CD14-positive monocyte (primary cell): Measurements from ENCODE around the gene AEBP2. TPM values are rescaled to one million over a fixed set of nuclear protein-coding genes. Genes with fewer than 3 reads are reported as not detected.

Experiments
- DNase-seq, 3 donors: peaks; one replicate each; pipeline ENCODE4 v3.0.0-alpha.2; 2011 to 2022
- H2AFZ ChIP-seq: 2 replicates; pipeline ENCODE4 v1.6.0; 2012; ENCODE audit warnings: mild to moderate bottlenecking, low read depth, low read length, inconsistent platforms; ENCODE audit not compliant: insufficient read depth, poor library complexity, severe bottlenecking
- H3K27ac ChIP-seq, 2 donors: 1 replicate in 1 of 2; 2 replicates in 1 of 2; pipeline ENCODE4 v1.5.1; 2012 to 2013; ENCODE audit warnings: low read length in 2 of 2, control low read depth in 1 of 2, inconsistent platforms in 1 of 2, low read depth in 1 of 2, mild to moderate bottlenecking in 1 of 2
- H3K27me3 ChIP-seq, 2 donors: one replicate each; pipeline versions ENCODE4 v1.6.0 to v1.6.1; 2011 to 2013; ENCODE audit warnings: low read length in 2 of 2; ENCODE audit not compliant: control insufficient read depth in 2 of 2, insufficient read depth in 2 of 2
- H3K36me3 ChIP-seq, 2 donors: replicated peaks in 1 of 2; 1 replicate in 1 of 2; 2 replicates in 1 of 2; pipeline versions ENCODE4 v1.5.1 to v1.6.1; 2012 to 2013; ENCODE audit warnings: low read length in 2 of 2, control low read depth in 1 of 2, inconsistent platforms in 1 of 2, mild to moderate bottlenecking in 1 of 2; ENCODE audit not compliant: insufficient read depth in 2 of 2, control insufficient read depth in 1 of 2
- H3K4me1 ChIP-seq, 2 donors: 1 replicate in 1 of 2; 2 replicates in 1 of 2; pipeline versions ENCODE4 v1.5.1 to v1.6.1; 2012 to 2013; ENCODE audit warnings: low read length in 2 of 2, control low read depth in 1 of 2, inconsistent platforms in 1 of 2, mild to moderate bottlenecking in 1 of 2, moderate library complexity in 1 of 2; ENCODE audit not compliant: insufficient read depth in 2 of 2, control insufficient read depth in 1 of 2
- H3K4me2 ChIP-seq: replicated peaks from 2 replicates; pipeline ENCODE3; 2012; ENCODE audit warnings: low read length, moderate library complexity, mild to moderate bottlenecking; ENCODE audit not compliant: poor library complexity, severe bottlenecking; ENCODE audit errors: extremely low read depth
- H3K4me3 ChIP-seq, 3 experiments: fragments of 200-600 bp in 1 of 3; sonication (generic) in 1 of 3; replicated peaks in 1 of 3; 1 replicate in 2 of 3; 2 replicates in 1 of 3; pipeline ENCODE4 v1.5.1; 2011 to 2013; ENCODE audit warnings: low read length in 3 of 3, mild to moderate bottlenecking in 3 of 3, control low read depth in 2 of 3, low read depth in 2 of 3, inconsistent platforms in 1 of 3, moderate library complexity in 1 of 3
- H3K79me2 ChIP-seq: 2 replicates; pipeline ENCODE4 v1.6.0; 2012; ENCODE audit warnings: mild to moderate bottlenecking, control low read depth, inconsistent platforms, low read length, moderate library complexity; ENCODE audit not compliant: insufficient read depth
- H3K9ac ChIP-seq: 2 replicates; pipeline ENCODE4 v1.6.0; 2017; ENCODE audit warnings: low read length, mild to moderate bottlenecking; ENCODE audit not compliant: insufficient read depth, poor library complexity, severe bottlenecking
- H3K9me3 ChIP-seq, 2 donors: replicated peaks in 1 of 2; 1 replicate in 1 of 2; 2 replicates in 1 of 2; pipeline versions ENCODE4 v1.5.1 to v1.6.1; 2012 to 2013; ENCODE audit warnings: low read length in 2 of 2, control low read depth in 1 of 2; ENCODE audit not compliant: control insufficient read depth in 1 of 2, insufficient read depth in 1 of 2
- H4K20me1 ChIP-seq: 2 replicates; pipeline ENCODE4 v1.6.0; 2012; ENCODE audit warnings: mild to moderate bottlenecking, low read length, control low read depth, moderate library complexity; ENCODE audit not compliant: insufficient read depth
- H3K27ac Mint-ChIP-seq, 7 donors: one replicate each; pipeline ENCODE4 v1.8.0; 2020; ENCODE audit warnings: mild to moderate bottlenecking in 7 of 7, mixed read lengths in 7 of 7, moderate library complexity in 6 of 7, inconsistent platforms in 2 of 7
- H3K27me3 Mint-ChIP-seq, 3 donors: one replicate each; pipeline ENCODE4 v1.8.0; 2021 to 2022; ENCODE audit warnings: low read depth in 3 of 3, mild to moderate bottlenecking in 3 of 3, mixed read lengths in 3 of 3, moderate library complexity in 3 of 3, inconsistent platforms in 1 of 3
- H3K36me3 Mint-ChIP-seq, 2 donors: one replicate each; pipeline ENCODE4 v1.8.0; 2020; ENCODE audit warnings: mixed read lengths in 2 of 2, inconsistent platforms in 1 of 2, mild to moderate bottlenecking in 1 of 2
- H3K4me1 Mint-ChIP-seq: one replicate; pipeline ENCODE4 v1.8.0; 2020; ENCODE audit warnings: mild to moderate bottlenecking, mixed read lengths
- H3K4me3 Mint-ChIP-seq, 2 donors: one replicate each; pipeline ENCODE4 v1.8.0; 2020; ENCODE audit warnings: mild to moderate bottlenecking in 2 of 2, mixed read lengths in 2 of 2, moderate library complexity in 1 of 2
- H3K9me3 Mint-ChIP-seq, 7 donors: one replicate each; pipeline ENCODE4 v1.8.0; 2020 to 2022; ENCODE audit warnings: mixed read lengths in 7 of 7, mild to moderate bottlenecking in 6 of 7, moderate library complexity in 6 of 7, inconsistent platforms in 2 of 7
- CTCF ChIP-seq: fragments of 200-600 bp; IDR thresholded peaks from one replicate; pipeline ENCODE4 v1.8.0; 2022; ENCODE audit warnings: antibody characterized with exemption, mild to moderate bottlenecking
- WGBS: methylation state at CpG from one replicate; pipeline ENCODE4 v1.1.5; 2013; ENCODE audit warnings: missing lambda C conversion rate; ENCODE audit not compliant: insufficient coverage; 5-methylcytosine and 5-hydroxymethylcytosine counted together
- intact Hi-C, 2 donors: fragments of 100-400 bp; cut with micrococcal nuclease; formaldehyde crosslinking; loops; one replicate each; pipeline versions ENCODE4 v1.15.0 to v1.15.1; 2023
- polyA plus RNA-seq, 3 donors: library from polyadenylated mRNA; depleted of rRNA in 1 of 3; unstranded in 2 of 3; stranded (reverse) in 1 of 3; fragments of 300-500 nt in 2 of 3; fragments of >200 nt in 1 of 3; fragmentation: Illumina TruSeq in 2 of 3; gene quantifications; 1 replicate in 2 of 3; 2 replicates in 1 of 3; pipeline ENCODE4 v1.2.3, GENCODE V29; 2012 to 2021

The AEBP2 gene
- polyA plus RNA-seq, 3 donors = 3.0 to 8.0 (median 4.4) TPM

DNA sequence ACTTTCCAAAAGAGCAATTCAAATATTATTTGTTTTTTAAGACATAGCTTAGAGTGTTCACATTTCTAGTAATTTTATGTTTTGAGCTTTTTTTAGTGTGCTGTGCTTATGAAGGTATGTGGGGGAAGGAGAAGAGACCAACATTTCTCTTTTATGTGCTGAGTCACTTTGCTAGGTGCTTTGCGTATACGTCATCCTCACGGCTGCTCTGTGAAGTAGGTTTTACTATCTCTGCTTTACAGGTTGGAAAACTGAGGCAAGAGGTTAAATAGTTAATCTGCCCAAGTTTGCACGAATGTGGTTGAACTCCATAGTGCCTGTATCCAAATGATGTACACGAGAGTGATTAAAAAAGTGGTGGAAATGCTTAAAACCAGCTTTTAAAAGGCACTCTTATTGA, 75.9 kb downstream of the AEBP2 start:
- Histone ChIP-seq H3K4me1 (no peaks in the 10 kb centered on the region), H3K9me3 (no peaks in the 10 kb centered on the region), H2AFZ (no peak overlapping the region), H3K27me3 (no peaks in the 10 kb centered on the region), H3K79me2 (peaks cover 2% of the 10 kb centered on the region), H3K27ac (no peak overlapping the region), H4K20me1 (peaks cover 17% of the 10 kb centered on the region), H3K4me2 (no peak overlapping the region), H3K4me3 (no peak overlapping the region), H3K36me3 (peaks cover 23 to 86% of the 10 kb centered on the region in 2 donors), H3K9ac (no peak overlapping the region)
- DNase-seq = no peak
- no peak overlapping the region for H3K27ac Mint-ChIP-seq
- TF ChIP-seq CTCF = no peak
- H3K4me1 Mint-ChIP-seq = no peaks in the 10 kb centered on the region
- no peaks in the 10 kb centered on the region for H3K27me3 Mint-ChIP-seq
- peaks cover 44 to 59% of the 10 kb centered on the region in 2 donors for H3K36me3 Mint-ChIP-seq
- WGBS = 100% methylated on average over 1 of the region's 5 CpGs
- H3K9me3 Mint-ChIP-seq = no peaks in the 10 kb centered on the region
- intact Hi-C loops = no loop called here
- no peak overlapping the region for H3K4me3 Mint-ChIP-seq

DNA sequence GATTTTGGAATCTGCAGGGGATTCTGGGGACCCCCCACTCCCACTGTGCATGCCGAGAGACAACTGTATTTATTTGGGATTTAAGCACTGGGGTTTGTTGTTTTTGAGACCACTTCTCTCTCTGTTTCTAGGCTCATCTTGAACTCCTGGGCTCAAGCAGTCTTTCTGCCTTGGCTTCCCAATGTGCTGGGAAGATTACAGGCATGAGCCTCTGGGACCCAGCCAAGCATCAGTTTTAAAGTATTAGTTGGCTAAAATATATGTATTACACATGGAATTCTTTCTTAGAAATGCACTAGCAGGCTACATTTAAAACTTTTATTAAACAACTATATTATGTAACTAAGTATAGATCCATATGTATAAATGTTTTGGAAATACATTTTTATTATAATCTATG, 78.3 kb downstream of the AEBP2 start:
- peak overlapping the region in 3 of 7 donors; percentile 14 to 53 (median 15) for H3K27ac Mint-ChIP-seq
- Histone ChIP-seq H3K4me2 (no peak overlapping the region), H3K79me2 (no peaks in the 10 kb centered on the region), H3K9ac (no peak overlapping the region), H2AFZ (no peak overlapping the region), H3K27me3 (no peaks in the 10 kb centered on the region), H3K4me3 (no peak overlapping the region), H3K36me3 (peaks cover 21 to 72% of the 10 kb centered on the region in 2 donors), H4K20me1 (peaks cover 5% of the 10 kb centered on the region), H3K4me1 (no peaks in the 10 kb centered on the region), H3K27ac (no peak overlapping the region), H3K9me3 (no peaks in the 10 kb centered on the region)
- DNase-seq = no peak
- no peaks in the 10 kb centered on the region for H3K4me1 Mint-ChIP-seq
- WGBS = no CpG with 5 or more reads among the region's 1 CpG
- no peak overlapping the region for H3K4me3 Mint-ChIP-seq
- no peaks in the 10 kb centered on the region for H3K27me3 Mint-ChIP-seq
- peaks cover 41 to 47% of the 10 kb centered on the region in 2 donors for H3K36me3 Mint-ChIP-seq
- no peaks in the 10 kb centered on the region for H3K9me3 Mint-ChIP-seq
- no peak for TF ChIP-seq CTCF
- intact Hi-C loops = no loop called here
